ENCODE measurements around the gene KIF3C. TPM values are rescaled to one million over a fixed set of nuclear protein-coding genes. Genes with fewer than 3 reads are reported as not detected.
A peak's percentile ranks its signal among the peaks of the same experiment; 100 is the strongest.

Gene KIF3C
- total and polyA plus RNA-seq, 2 experiments from 2014 or later = 8.4 to 10.9 TPM

GRCh38 chr2:25982968-25983280, 627 bp upstream of the KIF3C start:
- peak overlapping the region; percentile 76 for H3K4me3 ChIP-seq
- no peak for TF ChIP-seq EZH2 (IDR thresholded peaks at IDR 0.05; ENCODE audit: borderline replicate concordance)
- no peak for TF ChIP-seq CTCF (IDR thresholded peaks at IDR 0.05; ENCODE audit: poor library complexity)
- no peak for TF ChIP-seq EZH2phosphoT487 (IDR thresholded peaks at IDR 0.05; ENCODE audit: low read depth, severe bottlenecking, unreplicated experiment)
- DNase-seq (ENCODE audit: low spot score) = no peak
- no peaks in the 10 kb centered on the region for H3K27me3 ChIP-seq
- H2AFZ ChIP-seq = peak overlapping the region; percentile 83
- H3K9me3 ChIP-seq (ENCODE audit: low read depth) = no peaks in the 10 kb centered on the region
- no peaks in the 10 kb centered on the region for H3K36me3 ChIP-seq (replicated peaks; ENCODE audit: insufficient read depth, low read depth)
- H3K4me2 ChIP-seq = peak overlapping the region; percentile 100
- H3K27ac ChIP-seq = peak overlapping the region; percentile 70
- H4K20me1 ChIP-seq (ENCODE audit: insufficient read depth, poor library complexity, severe bottlenecking) = no peaks in the 10 kb centered on the region
- H3K79me2 ChIP-seq = peaks cover 21% of the 10 kb centered on the region
- WGBS (ENCODE audit: low lambda C conversion rate, missing lambda C conversion rate) = 68% methylated on average over 15 of the region's 15 CpGs
- no peaks in the 10 kb centered on the region for H3K9me2 ChIP-seq (replicated peaks; ENCODE audit: insufficient read depth)
- H3K4me1 ChIP-seq (ENCODE audit: insufficient read depth) = peaks cover 21% of the 10 kb centered on the region

- H3K27ac ChIP-seq = peak overlapping the region; percentile 70
- TF ChIP-seq CTCF (IDR thresholded peaks at IDR 0.05; ENCODE audit: poor library complexity) (no peak), EZH2 (IDR thresholded peaks at IDR 0.05; ENCODE audit: borderline replicate concordance) (no peak), EZH2phosphoT487 (IDR thresholded peaks at IDR 0.05; ENCODE audit: low read depth, severe bottlenecking, unreplicated experiment) (no peak)
- H3K79me2 ChIP-seq = peaks cover 22% of the 10 kb centered on the region
- H3K9me3 ChIP-seq (ENCODE audit: low read depth) = no peaks in the 10 kb centered on the region
- WGBS (ENCODE audit: low lambda C conversion rate, missing lambda C conversion rate) = 13% methylated on average over 42 of the region's 44 CpGs
- H3K9me2 ChIP-seq (replicated peaks; ENCODE audit: insufficient read depth) = no peaks in the 10 kb centered on the region
- peak; percentile 58 for DNase-seq (ENCODE audit: low spot score)
- peak overlapping the region; percentile 83 for H2AFZ ChIP-seq
- H3K4me3 ChIP-seq = peak overlapping the region; percentile 76
- peak overlapping the region; percentile 100 for H3K4me2 ChIP-seq
- H3K4me1 ChIP-seq (ENCODE audit: insufficient read depth) = peaks cover 32% of the 10 kb centered on the region
- no peaks in the 10 kb centered on the region for H3K36me3 ChIP-seq (replicated peaks; ENCODE audit: insufficient read depth, low read depth)
- H3K27me3 ChIP-seq = no peaks in the 10 kb centered on the region
- no peaks in the 10 kb centered on the region for H4K20me1 ChIP-seq (ENCODE audit: insufficient read depth, poor library complexity, severe bottlenecking)
These were observed 563 bp downstream of the KIF3C start for GRCh38 chr2:25981596-25982272.

DNA sequence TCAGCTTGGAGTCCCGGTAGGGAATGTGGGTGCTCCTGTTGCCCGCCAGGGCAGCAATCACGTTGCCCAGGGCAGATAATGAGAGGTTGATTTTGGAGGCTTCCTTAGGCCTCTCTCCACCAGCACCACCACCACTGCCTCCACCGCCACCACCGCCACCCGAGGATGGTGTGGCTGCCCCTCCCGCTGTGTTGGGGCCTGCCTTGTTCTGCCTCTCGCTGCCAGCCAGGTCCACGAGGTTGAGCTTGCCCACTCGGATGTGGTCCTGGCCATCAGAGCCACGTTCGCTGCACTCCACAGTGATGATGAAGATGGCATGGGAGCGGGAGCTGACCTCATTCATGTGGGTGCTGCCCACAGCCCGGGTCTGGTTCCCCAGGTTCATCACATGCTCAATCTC, 1.3 kb downstream of the KIF3C start:
- no peaks in the 10 kb centered on the region for H3K9me2 ChIP-seq (replicated peaks; ENCODE audit: insufficient read depth)
- no peak for DNase-seq (ENCODE audit: low spot score)
- peaks cover 32% of the 10 kb centered on the region for H3K4me1 ChIP-seq (ENCODE audit: insufficient read depth)
- peak overlapping the region; percentile 100 for H3K4me2 ChIP-seq
- WGBS (ENCODE audit: low lambda C conversion rate, missing lambda C conversion rate) = 91% methylated on average over 11 of the region's 14 CpGs
- H3K27ac ChIP-seq = no peak overlapping the region
- TF ChIP-seq EZH2 (IDR thresholded peaks at IDR 0.05; ENCODE audit: borderline replicate concordance) = no peak
- TF ChIP-seq CTCF (IDR thresholded peaks at IDR 0.05; ENCODE audit: poor library complexity) = no peak
- TF ChIP-seq EZH2phosphoT487 (IDR thresholded peaks at IDR 0.05; ENCODE audit: low read depth, severe bottlenecking, unreplicated experiment) = no peak
- H3K9me3 ChIP-seq (ENCODE audit: low read depth) = no peaks in the 10 kb centered on the region
- H3K36me3 ChIP-seq (replicated peaks; ENCODE audit: insufficient read depth, low read depth) = no peaks in the 10 kb centered on the region
- peaks cover 22% of the 10 kb centered on the region for H3K79me2 ChIP-seq
- no peak overlapping the region for H3K4me3 ChIP-seq
- no peak overlapping the region for H2AFZ ChIP-seq
- no peaks in the 10 kb centered on the region for H3K27me3 ChIP-seq
- H4K20me1 ChIP-seq (ENCODE audit: insufficient read depth, poor library complexity, severe bottlenecking) = no peaks in the 10 kb centered on the region

All from hepatocyte (in vitro differentiated cells).